ENCODE measurements around the gene MPPED2.

GRCh38 chr11:30617762-30618161, 31.6 kb upstream of the MPPED2 start:
- no peak for TF ChIP-seq POLR2A (IDR thresholded peaks at IDR 0.05; ENCODE audit: low read depth)
- TF ChIP-seq, protein P1, sequence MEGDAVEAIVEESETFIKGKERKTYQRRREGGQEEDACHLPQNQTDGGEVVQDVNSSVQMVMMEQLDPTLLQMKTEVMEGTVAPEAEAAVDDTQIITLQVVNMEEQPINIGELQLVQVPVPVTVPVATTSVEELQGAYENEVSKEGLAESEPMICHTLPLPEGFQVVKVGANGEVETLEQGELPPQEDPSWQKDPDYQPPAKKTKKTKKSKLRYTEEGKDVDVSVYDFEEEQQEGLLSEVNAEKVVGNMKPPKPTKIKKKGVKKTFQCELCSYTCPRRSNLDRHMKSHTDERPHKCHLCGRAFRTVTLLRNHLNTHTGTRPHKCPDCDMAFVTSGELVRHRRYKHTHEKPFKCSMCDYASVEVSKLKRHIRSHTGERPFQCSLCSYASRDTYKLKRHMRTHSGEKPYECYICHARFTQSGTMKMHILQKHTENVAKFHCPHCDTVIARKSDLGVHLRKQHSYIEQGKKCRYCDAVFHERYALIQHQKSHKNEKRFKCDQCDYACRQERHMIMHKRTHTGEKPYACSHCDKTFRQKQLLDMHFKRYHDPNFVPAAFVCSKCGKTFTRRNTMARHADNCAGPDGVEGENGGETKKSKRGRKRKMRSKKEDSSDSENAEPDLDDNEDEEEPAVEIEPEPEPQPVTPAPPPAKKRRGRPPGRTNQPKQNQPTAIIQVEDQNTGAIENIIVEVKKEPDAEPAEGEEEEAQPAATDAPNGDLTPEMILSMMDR (IDR thresholded peaks at IDR 0.05), result no peak

Data from esophagus muscularis mucosa (tissue), 3 donors.